Measurements from ENCODE around the gene HOXD3.

DNA sequence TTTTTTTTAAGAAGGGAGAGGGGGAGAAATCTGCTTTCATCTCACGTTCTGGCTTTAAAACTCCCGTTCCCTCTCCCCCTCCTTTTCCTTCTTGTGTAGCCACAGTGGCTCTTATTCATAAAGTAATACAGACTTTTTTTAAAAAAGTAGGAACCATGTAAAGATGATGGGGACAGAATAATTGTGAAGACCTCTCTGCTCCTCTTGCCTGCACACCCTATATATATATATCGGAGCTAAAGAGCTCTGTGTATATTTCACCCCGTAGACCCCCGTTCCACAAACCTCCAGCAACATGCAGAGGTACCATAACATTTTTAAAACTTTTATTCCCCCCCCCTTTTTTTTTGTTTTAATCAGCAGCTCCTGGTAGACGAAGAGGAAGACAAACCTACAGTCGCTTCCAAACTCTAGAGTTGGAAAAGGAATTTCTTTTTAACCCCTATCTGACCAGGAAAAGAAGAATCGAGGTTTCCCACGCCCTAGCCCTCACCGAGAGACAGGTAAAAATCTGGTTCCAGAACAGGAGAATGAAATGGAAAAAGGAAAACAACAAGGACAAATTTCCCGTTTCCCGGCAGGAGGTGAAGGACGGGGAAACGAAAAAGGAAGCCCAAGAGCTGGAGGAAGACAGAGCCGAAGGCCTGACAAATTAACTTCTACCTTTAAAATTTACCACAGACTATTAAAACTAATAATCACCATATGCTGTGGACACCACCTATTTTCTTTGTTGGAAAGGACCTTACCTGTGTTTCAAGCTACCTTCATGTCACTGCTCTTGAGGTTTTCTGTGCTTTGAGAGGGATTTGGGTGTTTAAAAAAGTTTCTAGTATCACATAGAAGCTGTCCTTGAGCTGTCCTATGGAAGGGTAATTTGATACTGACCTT, 25.9 kb upstream of the HOXD3 start:
- TF ChIP-seq, protein P1, sequence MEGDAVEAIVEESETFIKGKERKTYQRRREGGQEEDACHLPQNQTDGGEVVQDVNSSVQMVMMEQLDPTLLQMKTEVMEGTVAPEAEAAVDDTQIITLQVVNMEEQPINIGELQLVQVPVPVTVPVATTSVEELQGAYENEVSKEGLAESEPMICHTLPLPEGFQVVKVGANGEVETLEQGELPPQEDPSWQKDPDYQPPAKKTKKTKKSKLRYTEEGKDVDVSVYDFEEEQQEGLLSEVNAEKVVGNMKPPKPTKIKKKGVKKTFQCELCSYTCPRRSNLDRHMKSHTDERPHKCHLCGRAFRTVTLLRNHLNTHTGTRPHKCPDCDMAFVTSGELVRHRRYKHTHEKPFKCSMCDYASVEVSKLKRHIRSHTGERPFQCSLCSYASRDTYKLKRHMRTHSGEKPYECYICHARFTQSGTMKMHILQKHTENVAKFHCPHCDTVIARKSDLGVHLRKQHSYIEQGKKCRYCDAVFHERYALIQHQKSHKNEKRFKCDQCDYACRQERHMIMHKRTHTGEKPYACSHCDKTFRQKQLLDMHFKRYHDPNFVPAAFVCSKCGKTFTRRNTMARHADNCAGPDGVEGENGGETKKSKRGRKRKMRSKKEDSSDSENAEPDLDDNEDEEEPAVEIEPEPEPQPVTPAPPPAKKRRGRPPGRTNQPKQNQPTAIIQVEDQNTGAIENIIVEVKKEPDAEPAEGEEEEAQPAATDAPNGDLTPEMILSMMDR (IDR thresholded peaks at IDR 0.05) = no peak
- TF ChIP-seq POLR2A (IDR thresholded peaks at IDR 0.05) (no peak), EP300 (IDR thresholded peaks at IDR 0.05) (no peak)
